GM18858 (cell line): Measurements from ENCODE around the gene NPY1R.

Source experiments
- ATAC-seq: cut with Tn5 transposase; IDR thresholded peaks from one replicate; pipeline ENCODE4 v1.9.1; 2021; ENCODE audit not compliant: unreplicated experiment

The NPY1R gene

DNA sequence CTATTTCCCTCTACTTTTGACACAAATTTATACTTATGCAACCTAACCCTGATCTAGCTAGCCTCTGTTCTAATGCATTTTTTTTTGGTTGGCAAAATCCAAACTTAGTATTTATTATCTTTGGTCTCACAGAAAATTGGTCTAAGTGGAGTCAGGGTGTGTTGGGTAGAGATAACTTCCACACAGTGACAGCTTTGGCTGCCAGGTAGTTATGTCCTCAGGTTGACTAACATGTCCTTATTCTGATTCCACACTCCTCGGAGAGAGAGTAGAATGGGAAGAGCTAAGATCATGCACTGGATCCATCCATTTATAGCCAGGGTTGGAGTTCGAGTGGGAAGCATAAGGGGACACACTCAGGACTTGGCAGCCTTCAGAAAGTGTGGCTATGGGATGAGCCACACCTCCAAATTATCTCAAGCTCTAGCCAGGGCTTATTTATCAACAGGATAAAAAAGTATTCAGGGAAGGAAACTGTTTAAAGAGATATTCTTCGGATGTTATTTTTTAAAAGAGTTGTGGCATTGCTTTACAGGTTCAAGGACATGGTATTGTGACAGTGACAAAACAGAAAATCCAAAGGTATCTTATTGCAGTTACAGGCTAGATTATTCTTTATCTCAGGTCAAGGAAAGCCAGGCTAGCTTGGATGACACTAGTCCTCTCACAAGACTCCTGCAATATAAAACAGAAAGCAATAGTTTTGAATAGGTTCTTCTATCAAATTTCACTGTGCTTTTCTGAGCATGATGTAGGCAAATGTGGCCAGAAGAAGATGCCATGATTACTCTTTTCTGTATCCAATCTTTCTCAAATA is 51.5 kb downstream of the NPY1R start:
- no peak for ATAC-seq

DNA sequence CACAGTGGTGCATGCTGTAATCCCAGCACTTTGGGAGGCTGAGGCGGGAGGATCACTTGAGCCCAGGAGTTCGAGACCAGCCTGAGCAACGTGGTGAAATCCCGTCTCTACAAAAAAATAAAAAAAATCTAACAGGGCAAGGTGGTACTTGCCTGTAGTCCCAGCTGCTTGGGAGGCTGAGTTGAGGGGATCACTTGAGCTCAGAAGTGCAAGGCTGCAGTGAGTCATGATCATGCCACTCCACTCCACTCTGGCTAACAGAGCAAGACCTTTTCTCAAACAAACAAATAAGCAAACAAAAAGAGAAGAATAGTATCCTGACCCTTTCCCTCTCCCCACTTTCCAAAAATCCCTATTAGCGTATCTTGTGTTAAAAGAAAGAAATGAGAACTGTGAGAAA is 52.7 kb downstream of the NPY1R start:
- no peak for ATAC-seq

DNA sequence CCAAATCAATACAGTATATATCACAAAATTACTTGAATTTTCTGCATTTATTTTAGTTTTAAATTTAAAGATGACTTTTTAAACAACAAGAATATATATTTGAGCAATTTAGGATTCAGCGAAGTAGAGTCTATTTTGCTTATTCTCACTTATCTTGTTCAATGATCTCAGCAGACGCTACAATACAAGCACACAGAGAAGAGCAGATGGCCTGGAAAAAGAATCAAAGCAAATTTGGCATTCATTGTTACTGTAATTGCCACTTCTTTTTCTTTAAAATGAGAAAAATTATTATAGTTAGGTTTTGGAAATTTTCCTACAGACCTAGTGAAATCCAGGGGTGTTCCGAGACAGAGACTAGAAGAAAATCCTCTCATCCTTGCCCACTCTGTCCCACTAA is 57.5 kb downstream of the NPY1R start:
- ATAC-seq = no peak
